Measurements from ENCODE around the gene PKD2L1. TPM values are rescaled to one million over a fixed set of nuclear protein-coding genes. Genes with fewer than 3 reads are reported as not detected.
A peak's percentile ranks its signal among the peaks of the same experiment; 100 is the strongest.
"Not testable (repeated sequence)": the region's sequence is repeated elsewhere in the genome, so short reads cannot be mapped to it uniquely, and the experiment has no call there.

Gene PKD2L1
- total and polyA plus RNA-seq, 9 of the 15 experiments (the other 6 are each of a cell fraction or from before 2014, with no cell fraction given): not detected

- DNase-seq (ENCODE audit: extremely low read depth in 1 of 4, low spot score in 3 of 4); CTCF ChIA-PET (ENCODE audit: low intra/inter-chr PET ratio); ATAC-seq; H2AFZ ChIP-seq (ENCODE audit: low read depth, low read length); H3K4me3 ChIP-seq; H3K4me2 ChIP-seq (ENCODE audit: insufficient read depth, low read length); BruUV-seq (replicated peaks); H4K20me1 ChIP-seq (replicated peaks; ENCODE audit: control insufficient read depth, insufficient read depth, low read length); H3K27me3 ChIP-seq (ENCODE audit: control insufficient read depth in 2 of 2, insufficient read depth in 2 of 2, low read length in 2 of 2); H3K9ac ChIP-seq (ENCODE audit: insufficient read depth in 1 of 2, low read depth in 2 of 2, low read length in 2 of 2); H3K27ac ChIP-seq (ENCODE audit: extremely low read depth, low read depth, low read length); H3K9me3 ChIP-seq (replicated peaks; ENCODE audit: control insufficient read depth, insufficient read depth, low read depth, low read length); H3K9me1 ChIP-seq (ENCODE audit: control insufficient read depth, insufficient read depth, low read length); FAIRE-seq; intact Hi-C loops (cut with micrococcal nuclease); H3K36me3 ChIP-seq (ENCODE audit: control insufficient read depth, insufficient read depth, low read length); in situ Hi-C loops (cut with MboI); TF ChIP-seq NR2C1 (tag; IDR thresholded peaks at IDR 0.05); NR2C2 (CRISPR knock-in tag; IDR thresholded peaks at IDR 0.05): not testable (repeated sequence)
- Histone ChIP-seq H3K79me2 (ENCODE audit: control insufficient read depth, insufficient read depth, low read length) (peaks cover 36% of the 10 kb centered on the region), H3K4me1 (replicated peaks in 1 of 2; ENCODE audit: control insufficient read depth in 2 of 2, insufficient read depth in 2 of 2, low read length in 2 of 2) (peaks cover 10 to 15% of the 10 kb centered on the region in 2 experiments)
- POLR2A ChIA-PET: interaction anchor here (0.7 kb wide), 1 partner anchor 12 kb away, joined by 4 read pairs; no protein-coding TSS in a partner anchor
- 58% methylated on average over 6 of the region's 6 CpGs for WGBS (ENCODE audit: insufficient coverage, low coverage, missing lambda C conversion rate)
- TF ChIP-seq HDAC3 (IDR thresholded peaks at IDR 0.05; ENCODE audit: borderline replicate concordance, partially characterized antibody): peak; percentile 29
- peak; percentile 38; the same call in 1 of the 2 replicates for TF ChIP-seq SMARCE1 (IDR thresholded peaks at IDR 0.05)
- peak; percentile 35 for TF ChIP-seq TAL1 (IDR thresholded peaks at IDR 0.05)
- 0 out of 4 replicates have a peak, but pooled peaks of 1 of the 2 experiments have one; percentile 22 for TF ChIP-seq RCOR1 (IDR thresholded peaks at IDR 0.05; ENCODE audit: borderline replicate concordance in 1 of 2, low read depth in 2 of 2, low read length in 2 of 2)
- peak; percentile 31; the same call in 1 of the 2 replicates for TF ChIP-seq NR2C1 (IDR thresholded peaks at IDR 0.05)
- TF ChIP-seq DPF2 (IDR thresholded peaks at IDR 0.05): 0 out of 2 replicates have a peak, but pooled peaks have one; percentile 11
- TF ChIP-seq KDM1A (IDR thresholded peaks at IDR 0.05): peak; percentile 46 to 63
- 0 out of 2 replicates have a peak, but pooled peaks have one; percentile 7 for TF ChIP-seq TCF3 (CRISPR knock-in tag; IDR thresholded peaks at IDR 0.05)
- peak; percentile 30; the same call in 1 of the 2 replicates for TF ChIP-seq NR2C2 (tag; IDR thresholded peaks at IDR 0.05)
- peak; percentile 44; the same call in 1 of the 2 replicates for TF ChIP-seq SOX6 (IDR thresholded peaks at IDR 0.05)
- TF ChIP-seq ARID1B (IDR thresholded peaks at IDR 0.05): peak; percentile 49; the same call in 1 of the 2 replicates
- TF ChIP-seq ADNP (tag; IDR thresholded peaks at IDR 0.05): 0 out of 2 replicates have a peak, but pooled peaks have one; percentile 4
- TF ChIP-seq ATF7 (IDR thresholded peaks at IDR 0.05): 0 out of 2 replicates have a peak, but pooled peaks have one; percentile 14
- TF ChIP-seq SMAD4 (CRISPR knock-in tag; conservative IDR thresholded peaks at IDR 0.05): peak; percentile 56; the same call in 1 of the 2 replicates
- TF ChIP-seq GATAD2B (IDR thresholded peaks at IDR 0.05; ENCODE audit: borderline replicate concordance): peak; percentile 29; the same call in 1 of the 2 replicates
These were observed 46.6 kb upstream of the PKD2L1 start for GRCh38 chr10:100376656-100377055.
